Neural cell (in vitro differentiated cells): ENCODE results near the gene TJP1. TPM values are rescaled to one million over a fixed set of nuclear protein-coding genes. Genes with fewer than 3 reads are reported as not detected.
A peak's percentile ranks its signal among the peaks of the same experiment; 100 is the strongest.

Experiments used
- H2AFZ ChIP-seq: fragments of 200-600, 300-800 bp; sonication (generic), shearing (Covaris generic); 2 replicates; pipeline ENCODE4 v1.6.0; 2014; ENCODE audit warnings: low read depth, mild to moderate bottlenecking, antibody characterized with exemption, low read length, moderate library complexity
- H3F3A ChIP-seq: fragments of 200-600 bp; shearing (Covaris generic); 2 replicates; pipeline ENCODE4 v1.6.1; 2016; ENCODE audit warnings: mild to moderate bottlenecking, moderate library complexity, mixed read lengths, antibody characterized with exemption, low read length; ENCODE audit not compliant: insufficient read depth, poor library complexity, severe bottlenecking
- H3K27ac ChIP-seq: fragments of 200-600, 300-800 bp; sonication (generic), shearing (Covaris generic); 2 replicates; pipeline ENCODE4 v1.5.1; 2014; ENCODE audit warnings: mild to moderate bottlenecking, low read length, moderate library complexity
- H3K27me3 ChIP-seq: fragments of 300-800, 200-600 bp; sonication (generic), shearing (Covaris generic); 2 replicates; pipeline ENCODE4 v1.6.0; 2014; ENCODE audit warnings: mild to moderate bottlenecking, low read depth, low read length, moderate library complexity; ENCODE audit not compliant: insufficient read depth
- H3K36me3 ChIP-seq: fragments of 300-800, 200-600 bp; sonication (generic), shearing (Covaris generic); 2 replicates; pipeline ENCODE4 v1.5.1; 2014; ENCODE audit warnings: mild to moderate bottlenecking, antibody characterized with exemption, low read length, moderate library complexity; ENCODE audit not compliant: insufficient read depth
- H3K4me2 ChIP-seq: fragments of 300-800, 200-600 bp; sonication (generic), shearing (Covaris generic); 2 replicates; pipeline ENCODE4 v1.6.0; 2014; ENCODE audit warnings: mild to moderate bottlenecking, low read length
- H3K4me3 ChIP-seq: fragments of 300-800, 200-600 bp; sonication (generic), shearing (Covaris generic); 2 replicates; pipeline ENCODE4 v1.5.1; 2014; ENCODE audit warnings: mild to moderate bottlenecking, low read length, moderate library complexity
- H3K79me2 ChIP-seq: fragments of 200-600 bp; shearing (Covaris generic); replicated peaks from 2 replicates; pipeline ENCODE4 v1.6.0; 2014; ENCODE audit warnings: mild to moderate bottlenecking, low read length, moderate library complexity; ENCODE audit not compliant: insufficient read depth
- H3K9ac ChIP-seq: fragments of 300-800, 200-600 bp; sonication (generic), shearing (Covaris generic); 2 replicates; pipeline ENCODE4 v1.6.1; 2016; ENCODE audit warnings: mild to moderate bottlenecking, low read length, mixed read lengths
- H3K9me2 ChIP-seq: fragments of 200-600 bp; shearing (Covaris generic); 2 replicates; pipeline ENCODE4 v1.6.1; 2016; ENCODE audit warnings: mild to moderate bottlenecking, low read length, mixed read lengths; ENCODE audit not compliant: insufficient read depth
- H3K9me3 ChIP-seq: fragments of 200-600, 300-800 bp; sonication (generic), shearing (Covaris generic); 2 replicates; pipeline ENCODE4 v1.6.1; 2016; ENCODE audit warnings: mild to moderate bottlenecking, mixed run types, low read length, moderate library complexity, mixed read lengths
- H4K20me1 ChIP-seq: fragments of 200-600 bp; shearing (Covaris generic); 2 replicates; pipeline ENCODE4 v1.6.1; 2016; ENCODE audit warnings: mild to moderate bottlenecking, mixed run types; ENCODE audit not compliant: insufficient read depth
- EP300 ChIP-seq: fragments of 450-650 bp; conservative IDR thresholded peaks from 2 replicates; pipeline ENCODE4 v1.6.1; 2014; ENCODE audit warnings: antibody characterized with exemption, mild to moderate bottlenecking, moderate library complexity; ENCODE audit not compliant: poor library complexity, severe bottlenecking
- EZH2 ChIP-seq: fragments of 200-600, 300-800 bp; shearing (Covaris generic), sonication (generic); IDR thresholded peaks from 2 replicates; pipeline ENCODE4 v1.6.1; 2014; ENCODE audit warnings: antibody characterized with exemption, low read length, borderline replicate concordance, mild to moderate bottlenecking; ENCODE audit not compliant: insufficient read depth, poor library complexity, severe bottlenecking
- MXI1 ChIP-seq: fragments of 450-650 bp; conservative IDR thresholded peaks from 2 replicates; pipeline ENCODE4 v1.6.1; 2014; ENCODE audit warnings: antibody characterized with exemption, mild to moderate bottlenecking; ENCODE audit not compliant: poor library complexity, severe bottlenecking
- POLR2AphosphoS5 ChIP-seq: IDR thresholded peaks from 2 replicates; pipeline ENCODE4 v1.6.1; 2012
- RAD21 ChIP-seq: fragments of 450-650 bp; conservative IDR thresholded peaks from 2 replicates; pipeline ENCODE4 v1.6.1; 2014; ENCODE audit warnings: antibody characterized with exemption, mild to moderate bottlenecking, moderate library complexity
- SMC3 ChIP-seq: fragments of 450-650 bp; conservative IDR thresholded peaks from 2 replicates; pipeline ENCODE4 v1.6.1; 2014; ENCODE audit warnings: antibody characterized with exemption, mild to moderate bottlenecking, moderate library complexity; ENCODE audit not compliant: poor library complexity
- TAF1 ChIP-seq: IDR thresholded peaks from 2 replicates; pipeline ENCODE4 v1.6.1; 2012; ENCODE audit warnings: low read depth
- polyA plus RNA-seq: library from polyadenylated mRNA; depleted of rRNA; stranded (reverse); fragments of >200 nt; gene quantifications from 2 replicates; pipeline ENCODE4 v1.2.3, GENCODE V29; 2014
- TF ChIP-seq, protein P1 (sequence below): IDR thresholded peaks from 2 replicates; pipeline ENCODE4 v1.6.1; 2012; ENCODE audit warnings: borderline replicate concordance
- TF ChIP-seq, protein P2 (sequence below): fragments of 450-650 bp; IDR thresholded peaks from 2 replicates; pipeline ENCODE4 v1.5.1; 2014; ENCODE audit warnings: antibody characterized with exemption, mild to moderate bottlenecking, moderate library complexity; ENCODE audit not compliant: poor library complexity, severe bottlenecking

The TJP1 gene
- polyA plus RNA-seq, 1 donor from 2014 or later: 6.2 TPM

DNA sequence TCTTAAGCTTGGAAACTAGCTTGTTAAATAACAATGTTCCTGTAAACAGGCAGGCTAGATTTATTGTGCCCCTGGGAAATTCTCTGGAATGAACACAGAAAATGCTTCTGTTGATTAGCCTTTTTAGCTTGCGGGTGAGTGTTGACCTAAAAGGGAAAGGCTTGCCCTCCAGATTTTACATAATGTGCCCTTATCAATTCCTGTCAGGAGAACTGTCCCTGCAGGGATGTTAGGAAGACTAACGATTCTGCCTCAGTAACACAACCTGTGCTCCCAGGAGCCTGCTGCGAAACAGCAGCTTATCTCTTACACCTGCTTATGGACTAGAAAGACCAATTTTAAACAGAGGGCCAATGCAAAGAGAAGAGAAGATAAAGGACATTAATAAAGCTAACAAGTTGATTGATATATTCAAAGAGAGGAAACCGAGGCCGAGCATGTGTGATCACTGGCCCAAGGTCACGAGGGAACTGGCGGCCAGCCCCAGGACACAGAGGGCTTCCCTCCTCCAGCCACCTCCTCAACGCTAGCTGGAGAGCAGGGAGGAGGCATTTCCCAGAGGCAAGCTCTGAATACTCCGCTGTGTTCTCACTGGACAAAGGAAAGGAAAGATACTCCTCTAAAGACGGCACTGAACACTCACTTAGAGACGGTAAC, 48.4 kb upstream of the TJP1 start:
- Histone ChIP-seq H3K27me3 (no peaks in the 10 kb centered on the region), H3K9me3 (no peaks in the 10 kb centered on the region), H3K79me2 (no peaks in the 10 kb centered on the region), H2AFZ (no peak overlapping the region), H4K20me1 (no peaks in the 10 kb centered on the region), H3K4me3 (no peak overlapping the region), H3K36me3 (no peaks in the 10 kb centered on the region), H3K4me2 (no peak overlapping the region), H3K9ac (no peak overlapping the region), H3F3A (no peaks in the 10 kb centered on the region), H3K9me2 (no peaks in the 10 kb centered on the region), H3K27ac (no peak overlapping the region)
- TF ChIP-seq TAF1 (no peak), EZH2 (no peak), SMC3 (no peak), POLR2AphosphoS5 (no peak), MXI1 (no peak), EP300 (no peak), RAD21 (no peak)
- TF ChIP-seq, protein P1, sequence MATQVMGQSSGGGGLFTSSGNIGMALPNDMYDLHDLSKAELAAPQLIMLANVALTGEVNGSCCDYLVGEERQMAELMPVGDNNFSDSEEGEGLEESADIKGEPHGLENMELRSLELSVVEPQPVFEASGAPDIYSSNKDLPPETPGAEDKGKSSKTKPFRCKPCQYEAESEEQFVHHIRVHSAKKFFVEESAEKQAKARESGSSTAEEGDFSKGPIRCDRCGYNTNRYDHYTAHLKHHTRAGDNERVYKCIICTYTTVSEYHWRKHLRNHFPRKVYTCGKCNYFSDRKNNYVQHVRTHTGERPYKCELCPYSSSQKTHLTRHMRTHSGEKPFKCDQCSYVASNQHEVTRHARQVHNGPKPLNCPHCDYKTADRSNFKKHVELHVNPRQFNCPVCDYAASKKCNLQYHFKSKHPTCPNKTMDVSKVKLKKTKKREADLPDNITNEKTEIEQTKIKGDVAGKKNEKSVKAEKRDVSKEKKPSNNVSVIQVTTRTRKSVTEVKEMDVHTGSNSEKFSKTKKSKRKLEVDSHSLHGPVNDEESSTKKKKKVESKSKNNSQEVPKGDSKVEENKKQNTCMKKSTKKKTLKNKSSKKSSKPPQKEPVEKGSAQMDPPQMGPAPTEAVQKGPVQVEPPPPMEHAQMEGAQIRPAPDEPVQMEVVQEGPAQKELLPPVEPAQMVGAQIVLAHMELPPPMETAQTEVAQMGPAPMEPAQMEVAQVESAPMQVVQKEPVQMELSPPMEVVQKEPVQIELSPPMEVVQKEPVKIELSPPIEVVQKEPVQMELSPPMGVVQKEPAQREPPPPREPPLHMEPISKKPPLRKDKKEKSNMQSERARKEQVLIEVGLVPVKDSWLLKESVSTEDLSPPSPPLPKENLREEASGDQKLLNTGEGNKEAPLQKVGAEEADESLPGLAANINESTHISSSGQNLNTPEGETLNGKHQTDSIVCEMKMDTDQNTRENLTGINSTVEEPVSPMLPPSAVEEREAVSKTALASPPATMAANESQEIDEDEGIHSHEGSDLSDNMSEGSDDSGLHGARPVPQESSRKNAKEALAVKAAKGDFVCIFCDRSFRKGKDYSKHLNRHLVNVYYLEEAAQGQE: no peak
- TF ChIP-seq, protein P2, sequence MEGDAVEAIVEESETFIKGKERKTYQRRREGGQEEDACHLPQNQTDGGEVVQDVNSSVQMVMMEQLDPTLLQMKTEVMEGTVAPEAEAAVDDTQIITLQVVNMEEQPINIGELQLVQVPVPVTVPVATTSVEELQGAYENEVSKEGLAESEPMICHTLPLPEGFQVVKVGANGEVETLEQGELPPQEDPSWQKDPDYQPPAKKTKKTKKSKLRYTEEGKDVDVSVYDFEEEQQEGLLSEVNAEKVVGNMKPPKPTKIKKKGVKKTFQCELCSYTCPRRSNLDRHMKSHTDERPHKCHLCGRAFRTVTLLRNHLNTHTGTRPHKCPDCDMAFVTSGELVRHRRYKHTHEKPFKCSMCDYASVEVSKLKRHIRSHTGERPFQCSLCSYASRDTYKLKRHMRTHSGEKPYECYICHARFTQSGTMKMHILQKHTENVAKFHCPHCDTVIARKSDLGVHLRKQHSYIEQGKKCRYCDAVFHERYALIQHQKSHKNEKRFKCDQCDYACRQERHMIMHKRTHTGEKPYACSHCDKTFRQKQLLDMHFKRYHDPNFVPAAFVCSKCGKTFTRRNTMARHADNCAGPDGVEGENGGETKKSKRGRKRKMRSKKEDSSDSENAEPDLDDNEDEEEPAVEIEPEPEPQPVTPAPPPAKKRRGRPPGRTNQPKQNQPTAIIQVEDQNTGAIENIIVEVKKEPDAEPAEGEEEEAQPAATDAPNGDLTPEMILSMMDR: no peak

DNA sequence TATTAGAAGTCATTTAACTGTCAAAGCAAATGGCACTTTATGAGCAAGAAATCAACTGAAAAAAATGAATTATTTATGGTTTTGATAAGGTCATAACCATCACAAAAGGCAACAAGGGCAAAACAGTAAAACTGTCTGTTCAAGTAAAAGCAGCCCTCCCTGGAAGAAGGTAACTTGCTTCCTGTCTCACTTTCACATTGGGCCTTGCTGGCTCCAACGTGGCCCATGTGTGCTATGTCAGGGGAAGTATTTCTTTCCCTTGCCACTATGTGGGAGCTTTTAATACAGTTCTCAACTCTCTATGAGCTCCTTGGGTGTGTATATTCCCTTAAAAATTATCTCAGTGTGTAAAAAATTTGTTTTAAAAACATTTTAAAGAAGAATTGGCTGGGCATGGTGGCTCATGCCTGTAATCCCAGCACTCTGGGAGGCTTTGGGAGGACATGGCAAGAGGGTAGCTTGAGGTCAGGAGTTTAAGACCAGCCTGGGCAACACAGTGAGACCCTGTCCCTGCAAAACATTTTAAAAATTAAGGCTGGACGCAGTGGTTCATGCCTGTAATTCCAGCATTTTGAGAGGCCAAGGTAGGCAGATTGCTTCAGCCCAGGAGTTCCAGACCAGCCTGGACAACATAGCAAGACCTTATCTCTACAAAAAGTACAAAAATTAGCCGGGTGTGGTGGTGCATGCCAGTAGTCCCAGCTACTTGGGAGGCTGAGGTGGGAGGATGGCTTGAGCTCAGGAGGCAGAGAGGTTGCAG, 45.2 kb upstream of the TJP1 start:
- TF ChIP-seq, protein P1: no peak
- TF ChIP-seq RAD21 (no peak), POLR2AphosphoS5 (peak; percentile 13), MXI1 (no peak), EP300 (no peak), EZH2 (no peak), TAF1 (no peak), SMC3 (no peak)
- TF ChIP-seq, protein P2: no peak
- H2AFZ ChIP-seq: no peak overlapping the region
- H3K27me3 ChIP-seq: no peaks in the 10 kb centered on the region
- no peak overlapping the region for H3K9ac ChIP-seq
- H3K9me3 ChIP-seq: no peaks in the 10 kb centered on the region
- H3K4me3 ChIP-seq: no peak overlapping the region
- no peaks in the 10 kb centered on the region for H3K36me3 ChIP-seq
- no peaks in the 10 kb centered on the region for H4K20me1 ChIP-seq
- H3K79me2 ChIP-seq: no peaks in the 10 kb centered on the region
- H3K9me2 ChIP-seq: no peaks in the 10 kb centered on the region
- H3K4me2 ChIP-seq: no peak overlapping the region
- H3F3A ChIP-seq: no peaks in the 10 kb centered on the region
- H3K27ac ChIP-seq: no peak overlapping the region
